ENCODE measurements around the gene GLYATL3. TPM values are rescaled to one million over a fixed set of nuclear protein-coding genes. Genes with fewer than 3 reads are reported as not detected.
A peak's percentile ranks its signal among the peaks of the same experiment; 100 is the strongest.

Gene GLYATL3
- total RNA-seq, 4 donors from 2014 or later, result not detected

DNA sequence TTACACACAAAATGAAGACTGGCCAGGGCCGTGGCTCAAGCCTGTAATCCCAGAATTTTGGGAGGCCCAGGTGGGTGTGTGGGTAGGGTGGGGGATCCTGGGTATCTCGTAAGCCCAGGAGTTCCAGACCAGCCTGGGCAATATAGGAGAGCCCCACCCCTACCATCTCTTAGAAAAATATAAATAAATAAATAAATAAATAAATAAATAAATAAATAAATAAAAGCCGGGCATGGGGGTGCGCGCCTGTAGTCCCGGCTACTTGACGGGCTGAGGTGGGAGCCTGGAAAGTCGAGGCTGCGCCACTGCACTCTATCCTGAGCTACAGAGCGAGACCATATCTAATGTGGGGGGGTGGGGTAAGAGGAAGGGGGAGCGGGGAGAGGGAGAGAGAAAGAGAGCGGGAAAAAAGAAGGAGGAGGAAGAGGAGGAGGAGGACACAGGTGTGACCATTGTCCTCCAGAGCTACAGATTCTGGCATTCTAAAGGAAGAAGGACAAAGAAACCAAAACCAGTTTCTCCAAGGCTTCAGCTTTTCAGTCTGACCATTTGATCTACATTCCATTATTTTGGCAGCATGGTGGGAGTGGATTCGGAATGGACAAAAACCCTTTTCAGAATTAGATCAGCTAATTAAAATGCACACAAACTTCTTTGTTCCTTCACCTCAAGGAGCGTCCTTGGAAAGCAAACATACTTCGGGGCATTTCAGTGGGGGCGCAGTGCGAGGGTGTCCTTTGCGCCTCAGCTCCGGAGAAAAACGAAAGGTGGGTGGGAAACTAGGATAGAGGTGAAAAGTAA lies 50.2 kb downstream of the GLYATL3 start:
- H3K27me3 ChIP-seq, result peaks cover 16% of the 10 kb centered on the region
- peak overlapping the region in 3 of 4 donors; percentile 55 to 68 (median 63) for H3K27ac ChIP-seq
- in situ Hi-C loops (cut with MboI; ENCODE audit: low pct_ligation_motif_present in 1 of 4, low pct_unique_long_range_greater_than_20kb in 1 of 4, low sequenced_read_pairs in 3 of 4) (loop anchor here in 3 of 4 donors (25.0 kb wide), 1 partner anchor 287 kb away; no protein-coding TSS in a partner anchor), intact Hi-C loops (cut with DNase I; ENCODE audit: low total_unique reads) (no loop called here)
- 49 to 53% methylated on average over 13 to 19 of the region's 20 CpGs for WGBS, 2 donors (ENCODE audit: low coverage in 1 of 2)
- H3K4me1 ChIP-seq, result peaks cover 0 to 24% (median 9%) of the 10 kb centered on the region in 4 donors
- no peaks in the 10 kb centered on the region for H3K9me3 ChIP-seq
- no peak for DNase-seq
- no peaks in the 10 kb centered on the region for H3K36me3 ChIP-seq
- peak overlapping the region in 3 of 4 donors; percentile 38 to 58 (median 38) for H3K4me3 ChIP-seq
- TF ChIP-seq POLR2A (IDR thresholded peaks at IDR 0.05) (no peak), POLR2AphosphoS5 (IDR thresholded peaks at IDR 0.05) (no peak), EP300 (IDR thresholded peaks at IDR 0.05; ENCODE audit: low read depth) (no peak)
- TF ChIP-seq, protein P1, sequence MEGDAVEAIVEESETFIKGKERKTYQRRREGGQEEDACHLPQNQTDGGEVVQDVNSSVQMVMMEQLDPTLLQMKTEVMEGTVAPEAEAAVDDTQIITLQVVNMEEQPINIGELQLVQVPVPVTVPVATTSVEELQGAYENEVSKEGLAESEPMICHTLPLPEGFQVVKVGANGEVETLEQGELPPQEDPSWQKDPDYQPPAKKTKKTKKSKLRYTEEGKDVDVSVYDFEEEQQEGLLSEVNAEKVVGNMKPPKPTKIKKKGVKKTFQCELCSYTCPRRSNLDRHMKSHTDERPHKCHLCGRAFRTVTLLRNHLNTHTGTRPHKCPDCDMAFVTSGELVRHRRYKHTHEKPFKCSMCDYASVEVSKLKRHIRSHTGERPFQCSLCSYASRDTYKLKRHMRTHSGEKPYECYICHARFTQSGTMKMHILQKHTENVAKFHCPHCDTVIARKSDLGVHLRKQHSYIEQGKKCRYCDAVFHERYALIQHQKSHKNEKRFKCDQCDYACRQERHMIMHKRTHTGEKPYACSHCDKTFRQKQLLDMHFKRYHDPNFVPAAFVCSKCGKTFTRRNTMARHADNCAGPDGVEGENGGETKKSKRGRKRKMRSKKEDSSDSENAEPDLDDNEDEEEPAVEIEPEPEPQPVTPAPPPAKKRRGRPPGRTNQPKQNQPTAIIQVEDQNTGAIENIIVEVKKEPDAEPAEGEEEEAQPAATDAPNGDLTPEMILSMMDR (IDR thresholded peaks at IDR 0.05), result no peak

DNA sequence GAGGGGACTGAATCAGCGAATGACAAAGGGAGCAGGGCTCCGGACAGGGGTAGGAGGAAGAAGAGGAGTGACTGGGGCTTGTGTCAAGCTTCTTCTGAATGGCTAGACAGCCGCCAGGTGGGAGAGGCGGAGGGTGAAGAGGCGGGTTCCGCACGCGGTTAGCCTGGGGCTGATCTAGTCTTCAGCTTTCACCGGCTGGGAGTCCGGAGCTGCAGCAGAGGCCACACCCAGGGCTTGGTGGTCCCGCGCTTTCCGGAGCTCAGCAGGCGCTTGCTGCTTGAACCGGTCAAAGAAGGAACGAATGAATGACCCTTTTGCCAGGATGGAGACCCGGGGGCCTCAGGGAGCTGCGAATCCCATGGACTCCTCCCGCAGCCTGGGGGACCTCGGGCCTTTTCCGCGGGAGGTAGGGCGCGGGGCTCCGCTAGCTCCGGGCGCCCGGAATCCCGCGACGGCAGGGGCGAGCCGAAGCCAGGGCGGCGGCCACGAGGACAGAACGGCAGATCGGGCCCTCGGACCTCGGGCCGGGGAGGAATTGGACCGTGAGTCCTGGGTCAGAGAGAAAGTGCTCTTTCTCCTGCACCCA lies 50.9 kb downstream of the GLYATL3 start, which contains the start of gene C6orf141:
TSS of gene C6orf141 (plus strand) at position 177 of the 586 bp plus-strand sequence. CDS start at position 302, 125 bp downstream.
- peak; percentile 76 for DNase-seq
- H3K27ac ChIP-seq, result peak within 1 kb of the TSS; percentile 14 to 68 (median 59)
- TF ChIP-seq EP300 (IDR thresholded peaks at IDR 0.05; ENCODE audit: low read depth) (no peak), POLR2AphosphoS5 (IDR thresholded peaks at IDR 0.05) (peak in 2 of 3 donors; percentile 16 to 35), POLR2A (IDR thresholded peaks at IDR 0.05) (peak; percentile 42)
- TF ChIP-seq, protein P1 (IDR thresholded peaks at IDR 0.05), result no peak
- peaks cover 0 to 24% (median 9%) of the 10 kb centered on the region in 4 donors for H3K4me1 ChIP-seq
- intact Hi-C loops (cut with DNase I; ENCODE audit: low total_unique reads), result no loop called here
- in situ Hi-C loops (cut with MboI; ENCODE audit: low pct_ligation_motif_present in 1 of 4, low pct_unique_long_range_greater_than_20kb in 1 of 4, low sequenced_read_pairs in 3 of 4), result no loop called here
- 0 to 1% methylated on average over 15 to 40 of the region's 42 CpGs for WGBS, 2 donors (ENCODE audit: low coverage in 1 of 2)
- H3K9me3 ChIP-seq, result no peaks in the 10 kb centered on the region
- H3K27me3 ChIP-seq, result peaks cover 16% of the 10 kb centered on the region
- H3K36me3 ChIP-seq, result no peaks in the 10 kb centered on the region
- peak within 1 kb of the TSS; percentile 38 to 58 (median 40) for H3K4me3 ChIP-seq

DNA sequence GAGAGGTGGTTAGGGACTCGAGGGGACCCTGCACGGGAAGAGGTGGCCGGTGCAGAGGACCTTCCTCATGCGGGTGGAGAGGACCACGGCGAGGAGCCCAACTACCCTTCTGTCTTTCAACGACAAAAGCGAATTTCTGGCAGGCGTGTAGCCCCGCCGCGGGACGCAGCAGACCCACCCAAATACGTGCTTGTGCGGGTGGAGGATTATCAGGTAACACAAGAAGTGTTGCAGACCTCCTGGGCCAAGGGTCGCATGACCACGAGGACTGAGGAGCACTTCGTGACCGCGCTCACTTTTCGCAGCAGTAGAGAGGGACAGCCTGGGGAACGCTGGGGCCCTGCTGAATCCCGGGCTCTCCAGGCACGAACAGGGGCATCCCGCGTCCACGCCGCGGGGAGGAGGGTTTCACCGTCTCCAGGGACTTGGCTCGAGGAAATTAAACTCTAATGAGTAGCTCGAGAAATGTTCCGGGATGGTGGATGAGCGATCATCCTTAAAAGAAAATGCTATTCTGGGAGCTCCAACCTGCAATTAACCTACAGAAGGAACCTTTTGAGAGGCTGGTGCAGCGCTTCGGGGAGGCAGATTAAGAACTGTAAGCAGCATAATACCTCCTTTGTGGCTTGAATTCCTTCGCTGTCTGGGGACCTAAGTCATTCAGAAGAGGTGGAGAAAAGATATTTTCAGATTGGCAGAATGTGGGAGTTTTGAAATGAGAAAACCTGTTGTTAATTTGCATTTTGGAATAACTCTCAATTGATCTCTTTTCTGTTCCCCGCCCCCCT lies 51.5 kb downstream of the GLYATL3 start:
- Histone ChIP-seq H3K27ac (peak overlapping the region; percentile 14 to 68 (median 59)), H3K27me3 (peaks cover 16% of the 10 kb centered on the region), H3K4me3 (peak overlapping the region; percentile 38 to 58 (median 40)), H3K4me1 (peaks cover 0 to 30% (median 13%) of the 10 kb centered on the region in 4 donors), H3K9me3 (no peaks in the 10 kb centered on the region), H3K36me3 (no peaks in the 10 kb centered on the region)
- in situ Hi-C loops (cut with MboI; ENCODE audit: low pct_ligation_motif_present in 1 of 4, low pct_unique_long_range_greater_than_20kb in 1 of 4, low sequenced_read_pairs in 3 of 4) (no loop called here), intact Hi-C loops (cut with DNase I; ENCODE audit: low total_unique reads) (no loop called here)
- WGBS, 2 donors (ENCODE audit: low coverage in 1 of 2), result 3 to 4% methylated on average over 9 to 37 of the region's 38 CpGs
- peak; percentile 25 for DNase-seq
- no peak for TF ChIP-seq POLR2A (IDR thresholded peaks at IDR 0.05)
- no peak for TF ChIP-seq EP300 (IDR thresholded peaks at IDR 0.05; ENCODE audit: low read depth)

DNA sequence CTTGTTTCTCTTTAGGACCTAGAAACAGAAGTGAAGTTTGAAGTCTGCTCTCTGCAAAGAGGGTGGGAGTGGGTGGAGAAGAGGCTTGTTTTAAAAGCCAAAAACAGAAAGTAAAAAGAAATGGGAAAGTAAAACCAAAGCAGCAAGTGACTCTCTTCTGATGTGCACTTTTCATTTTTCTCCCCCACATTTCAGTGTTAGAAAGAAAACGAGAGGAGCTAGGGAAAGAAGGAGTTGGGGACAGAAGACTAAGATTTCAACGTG lies 52.1 kb downstream of the GLYATL3 start:
- in situ Hi-C loops (cut with MboI; ENCODE audit: low pct_ligation_motif_present in 1 of 4, low pct_unique_long_range_greater_than_20kb in 1 of 4, low sequenced_read_pairs in 3 of 4), result no loop called here
- peaks cover 0 to 32% (median 15%) of the 10 kb centered on the region in 4 donors for H3K4me1 ChIP-seq
- peaks cover 16% of the 10 kb centered on the region for H3K27me3 ChIP-seq
- peak overlapping the region in 3 of 4 donors; percentile 38 to 58 (median 38) for H3K4me3 ChIP-seq
- H3K9me3 ChIP-seq, result no peaks in the 10 kb centered on the region
- 26 to 42% methylated on average over 2 of the region's 2 CpGs for WGBS, 2 donors (ENCODE audit: low coverage in 1 of 2)
- DNase-seq, result no peak
- intact Hi-C loops (cut with DNase I; ENCODE audit: low total_unique reads), result no loop called here
- H3K36me3 ChIP-seq, result no peaks in the 10 kb centered on the region
- TF ChIP-seq EP300 (IDR thresholded peaks at IDR 0.05; ENCODE audit: low read depth), result no peak
- TF ChIP-seq POLR2A (IDR thresholded peaks at IDR 0.05), result no peak
- TF ChIP-seq, protein P1 (IDR thresholded peaks at IDR 0.05), result no peak
- TF ChIP-seq POLR2AphosphoS5 (IDR thresholded peaks at IDR 0.05), result no peak
- peak overlapping the region in 2 of 4 donors; percentile 63 to 68 for H3K27ac ChIP-seq
